Right lobe of liver (tissue), 6 donors: ENCODE measurements around the gene SYTL3. TPM values are rescaled to one million over a fixed set of nuclear protein-coding genes. Genes with fewer than 3 reads are reported as not detected.
"Not testable (repeated sequence)": the region's sequence is repeated elsewhere in the genome, so short reads cannot be mapped to it uniquely, and the experiment has no call there.

ENCODE experiments used
- ATAC-seq, 4 donors: fragments of 200-7000 bp; cut with Tn5 transposase; one replicate each; pipeline ENCODE4 v1.9.1; 2020; ENCODE audit warnings: mild to moderate bottlenecking in 4 of 4, moderate library complexity in 4 of 4
- DNase-seq, 3 donors: peaks; one replicate each; pipeline ENCODE4 v3.0.0-alpha.2; 2020
- H3K27ac ChIP-seq, 3 donors: fragments of 200-600 bp; one replicate each; pipeline ENCODE4 v1.8.0; 2022
- H3K27me3 ChIP-seq, 2 donors: fragments of 200-600 bp; one replicate each; pipeline ENCODE4 v1.8.0; 2022
- H3K36me3 ChIP-seq, 4 donors: fragments of 200-600 bp; sonication (generic) in 1 of 4; one replicate each; pipeline versions ENCODE4 v1.5.1 to v1.8.0; 2017 to 2022; ENCODE audit warnings: control low read depth in 1 of 4
- H3K4me1 ChIP-seq, 4 donors: fragments of 200-600 bp; sonication (generic) in 1 of 4; one replicate each; pipeline versions ENCODE4 v1.5.1 to v1.8.0; 2017 to 2022; ENCODE audit warnings: control low read depth in 1 of 4
- H3K4me3 ChIP-seq, 3 donors: fragments of 200-600 bp; one replicate each; pipeline ENCODE4 v1.8.0; 2022
- H3K9me3 ChIP-seq, 4 donors: fragments of 200-600 bp; sonication (generic) in 1 of 4; one replicate each; pipeline versions ENCODE4 v1.5.1 to v1.8.0; 2017 to 2022; ENCODE audit warnings: control low read depth in 1 of 4
- CTCF ChIP-seq, 4 donors: fragments of 200-600 bp in 3 of 4; fragments of 450-650 bp in 1 of 4; IDR thresholded peaks; one replicate each; pipeline versions ENCODE4 v1.5.1 to v1.8.0; 2016 to 2022; ENCODE audit warnings: antibody characterized with exemption in 4 of 4, mild to moderate bottlenecking in 2 of 4
- POLR2A ChIP-seq: fragments of 450-650 bp; IDR thresholded peaks from one replicate; pipeline ENCODE4 v1.6.1; 2017; ENCODE audit warnings: antibody characterized with exemption, mild to moderate bottlenecking
- WGBS: methylation state at CpG from one replicate; pipeline ENCODE4 v1.1.6; 2018; ENCODE audit warnings: low coverage, low lambda C conversion rate; ENCODE audit not compliant: insufficient coverage; ENCODE audit errors: missing lambda C conversion rate; 5-methylcytosine and 5-hydroxymethylcytosine counted together
- intact Hi-C, 2 donors: fragments of 100-400 bp; cut with DNase I; formaldehyde crosslinking; loops; one replicate each; pipeline versions ENCODE4 v1.11.2 to v1.14.1; 2022
- total RNA-seq, 6 experiments: library from RNA; depleted of rRNA in 2 of 6; stranded (reverse); fragments of >200 nt in 2 of 6; fragmentation: NEBNext Ultra II Directional in 3 of 6; extraction: Animal tissue kit (Norgen Biotek cat#: 25700) in 3 of 6; gene quantifications; one replicate each; pipeline versions ENCODE4 v1.1.0 to v1.2.4, GENCODE V29; 2016 to 2023
- donor health status: DM: no; HTN: yes; CAD: no.
- donor health status: DM: no; HTN: no; CAD: no.
- donor health status: DM: no; HTN: no; CAD: no.
- donor health status: DM: no; HTN: yes; CAD: no.
- donor health status: DM: no; HTN: yes; CAD: no.

SYTL3 gene
- total RNA-seq, 6 experiments from 2014 or later, result 0.66 to 1.7 (median 1.0) TPM

GRCh38 chr6:158653577-158654354 is 3.9 kb downstream of the SYTL3 start:
- ATAC-seq, result peak; percentile 22 to 70 (median 52)
- Histone ChIP-seq H3K36me3 (no peaks in the 10 kb centered on the region), H3K27me3 (no peaks in the 10 kb centered on the region), H3K4me1 (peaks cover 0 to 4% (median 0%) of the 10 kb centered on the region in 4 donors), H3K9me3 (no peaks in the 10 kb centered on the region), H3K27ac (peak overlapping the region; percentile 10 to 47 (median 16)), H3K4me3 (no peak overlapping the region)
- 48% methylated on average over 9 of the region's 15 CpGs for WGBS
- intact Hi-C loops, result no loop called here
- peak in 1 of 3 donors; percentile 46 for DNase-seq
- TF ChIP-seq CTCF (IDR thresholded peaks at IDR 0.05) (no peak), POLR2A (no peak)

- intact Hi-C loops, result no loop called here
- Histone ChIP-seq H3K27me3 (no peaks in the 10 kb centered on the region), H3K4me1 (peaks cover 0 to 4% (median 0%) of the 10 kb centered on the region in 4 donors), H3K27ac (peak overlapping the region; percentile 10 to 47 (median 16)), H3K4me3 (no peak overlapping the region), H3K36me3 (no peaks in the 10 kb centered on the region), H3K9me3 (no peaks in the 10 kb centered on the region)
- TF ChIP-seq CTCF (IDR thresholded peaks at IDR 0.05) (no peak), POLR2A (no peak)
- ATAC-seq (peak; percentile 53 to 82 (median 76)), DNase-seq (peak; percentile 59 to 74 (median 69))
- WGBS, result 41% methylated on average over 4 of the region's 6 CpGs
These were observed 4.6 kb downstream of the SYTL3 start for GRCh38 chr6:158654498-158654897.

GRCh38 chr6:158654960-158655489 is 5.2 kb downstream of the SYTL3 start:
- intact Hi-C loops, result no loop called here
- peak; percentile 44 to 57 (median 55) for ATAC-seq
- Histone ChIP-seq H3K4me1 (peaks cover 0 to 4% (median 0%) of the 10 kb centered on the region in 4 donors), H3K27me3 (no peaks in the 10 kb centered on the region), H3K27ac (peak overlapping the region in 1 of 3 donors; percentile 10), H3K36me3 (no peaks in the 10 kb centered on the region), H3K9me3 (no peaks in the 10 kb centered on the region), H3K4me3 (no peak overlapping the region)
- DNase-seq, result peak in 1 of 3 donors; percentile 45
- TF ChIP-seq CTCF (IDR thresholded peaks at IDR 0.05), result peak in 1 of 4 donors; percentile 4
- TF ChIP-seq POLR2A, result no peak
- whole genome bisulfite sequencing, result 38% methylated on average over 10 of the region's 10 CpGs

- ATAC-seq, result no peak
- Histone ChIP-seq H3K4me1 (peaks cover 0 to 4% (median 0%) of the 10 kb centered on the region in 4 donors), H3K27me3 (no peaks in the 10 kb centered on the region), H3K27ac (no peak overlapping the region), H3K9me3 (no peaks in the 10 kb centered on the region), H3K4me3 (no peak overlapping the region), H3K36me3 (no peaks in the 10 kb centered on the region)
- intact Hi-C loops, result no loop called here
- WGBS, result 71% methylated on average over 11 of the region's 22 CpGs
- DNase-seq, result peak in 1 of 3 donors; percentile 39
- TF ChIP-seq POLR2A, result no peak
These were observed 6.0 kb downstream of the SYTL3 start for GRCh38 chr6:158655569-158656450.

GRCh38 chr6:158656986-158657385 is 7.1 kb downstream of the SYTL3 start:
- intact Hi-C loops, H3K27ac ChIP-seq, H3K27me3 ChIP-seq, H3K4me1 ChIP-seq, H3K9me3 ChIP-seq, H3K36me3 ChIP-seq, H3K4me3 ChIP-seq: not testable (repeated sequence)
- ATAC-seq (peak in 1 of 4 donors; percentile 4), DNase-seq (peak in 1 of 3 donors; percentile 30)
- WGBS, result 69% methylated on average over 9 of the region's 9 CpGs
